ENCODE results near the gene HSPB7. TPM values are rescaled to one million over a fixed set of nuclear protein-coding genes. Genes with fewer than 3 reads are reported as not detected.
"Not testable (repeated sequence)": the region's sequence is repeated elsewhere in the genome, so short reads cannot be mapped to it uniquely, and the experiment has no call there.

HSPB7 gene
- total RNA-seq, 2 experiments from 2014 or later, result not detected

DNA sequence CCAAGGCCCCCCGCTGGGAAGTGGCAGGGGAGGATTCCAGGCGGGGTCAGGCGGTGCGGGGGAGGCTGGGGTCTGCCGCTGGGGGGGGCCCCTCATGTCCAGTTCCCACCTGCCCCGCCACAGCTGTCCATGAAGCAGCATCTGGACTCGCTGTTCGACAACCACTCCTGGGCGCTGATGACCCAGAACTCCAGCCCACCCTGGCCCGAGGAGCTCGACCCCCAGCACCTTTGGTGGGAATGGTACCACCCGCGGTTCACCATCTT lies 11.1 kb upstream of the HSPB7 start:
- H3K27ac Mint-ChIP-seq; H3K4me3 Mint-ChIP-seq; POLR2A ChIA-PET; DNase-seq; CTCF ChIA-PET; intact Hi-C loops (cut with micrococcal nuclease); H3K36me3 Mint-ChIP-seq; H3K9me3 Mint-ChIP-seq; H3K4me1 Mint-ChIP-seq (ENCODE audit: low read depth): not testable (repeated sequence)
- H3K27me3 Mint-ChIP-seq, result peaks cover 20% of the 10 kb centered on the region

DNA sequence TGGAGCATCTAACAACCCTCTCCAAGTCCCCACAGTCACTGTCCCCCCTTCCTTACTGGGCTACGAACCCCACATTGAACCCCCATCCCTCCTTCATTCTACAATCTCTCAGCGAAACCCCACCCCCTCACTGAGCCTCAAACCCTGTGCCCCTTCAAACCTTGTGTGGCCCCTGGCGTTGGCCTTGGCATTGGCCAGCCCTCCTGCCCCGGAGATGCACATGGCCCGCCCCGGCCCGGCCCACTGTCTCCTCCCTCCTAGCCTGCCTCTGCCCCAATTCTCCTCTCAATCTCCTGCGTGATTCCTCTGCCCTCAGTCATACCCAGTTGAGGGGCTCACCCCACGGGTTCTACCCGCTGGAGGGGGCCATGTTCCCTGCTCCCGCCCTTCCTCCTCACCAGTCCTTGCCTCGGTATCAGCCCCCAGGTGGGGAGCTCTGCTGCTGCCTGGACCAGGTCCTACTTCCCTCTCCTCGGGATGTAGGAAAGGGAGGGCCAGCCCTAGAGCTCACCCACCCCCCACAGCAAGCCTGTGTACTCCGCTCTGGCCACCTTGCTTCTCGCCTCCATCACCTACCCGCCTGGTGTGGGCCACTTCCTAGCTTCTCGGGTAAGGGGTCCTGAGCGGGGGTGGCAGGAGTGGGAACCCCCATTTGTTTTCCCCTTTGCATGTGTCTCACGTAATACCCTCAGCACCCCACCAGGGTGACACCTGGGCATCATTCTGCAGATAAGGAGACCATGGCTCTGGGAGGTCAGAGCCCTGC lies 10.6 kb upstream of the HSPB7 start:
- peaks cover 20% of the 10 kb centered on the region for H3K27me3 Mint-ChIP-seq
- POLR2A ChIA-PET, result no interaction called here
- intact Hi-C loops (cut with micrococcal nuclease), result no loop called here
- H3K4me3 Mint-ChIP-seq, result no peak overlapping the region
- no peak for DNase-seq
- H3K9me3 Mint-ChIP-seq, result no peaks in the 10 kb centered on the region
- H3K27ac Mint-ChIP-seq, result no peak overlapping the region
- no peaks in the 10 kb centered on the region for H3K4me1 Mint-ChIP-seq (ENCODE audit: low read depth)
- CTCF ChIA-PET, result no interaction called here
- no peaks in the 10 kb centered on the region for H3K36me3 Mint-ChIP-seq

DNA sequence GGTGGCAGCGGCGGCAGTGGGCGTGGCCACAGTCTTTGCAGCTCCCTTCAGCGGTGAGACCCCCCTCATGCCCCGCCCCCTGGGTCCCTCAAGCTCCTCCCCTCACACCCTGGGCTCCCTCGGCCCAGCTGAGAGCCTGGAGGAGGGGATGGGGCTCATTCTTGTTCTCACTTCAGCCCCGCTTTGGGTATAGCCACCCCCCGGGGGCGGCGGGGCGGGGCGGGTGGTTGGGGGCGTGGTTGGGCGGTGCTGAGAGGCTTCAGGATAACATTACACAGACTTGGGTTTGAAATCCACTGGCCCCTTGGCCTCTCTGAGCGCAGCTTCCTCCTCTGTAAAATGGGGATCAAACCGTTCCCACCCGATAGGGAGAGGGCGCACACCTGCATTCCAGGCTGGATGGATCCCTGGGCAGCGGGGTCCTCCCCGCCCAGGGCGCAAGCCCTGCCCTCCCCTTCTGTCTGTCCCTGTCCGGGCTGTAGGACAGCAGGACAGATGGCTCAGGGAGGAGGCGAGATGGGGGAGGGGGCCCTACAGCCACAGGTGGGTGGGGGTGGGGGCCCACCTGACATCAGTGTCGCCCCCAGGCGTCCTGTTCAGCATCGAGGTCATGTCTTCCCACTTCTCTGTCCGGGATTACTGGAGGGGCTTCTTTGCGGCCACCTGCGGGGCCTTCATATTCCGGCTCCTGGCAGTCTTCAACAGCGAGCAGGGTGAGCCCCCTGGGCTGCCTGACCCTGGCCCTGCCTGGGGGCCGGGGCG lies 9.1 kb upstream of the HSPB7 start:
- POLR2A ChIA-PET, result no interaction called here
- H3K27me3 Mint-ChIP-seq, result peaks cover 15% of the 10 kb centered on the region
- no peaks in the 10 kb centered on the region for H3K36me3 Mint-ChIP-seq
- peak; percentile 37 for DNase-seq
- no peak overlapping the region for H3K27ac Mint-ChIP-seq
- intact Hi-C loops (cut with micrococcal nuclease), result no loop called here
- no peak overlapping the region for H3K4me3 Mint-ChIP-seq
- no peaks in the 10 kb centered on the region for H3K4me1 Mint-ChIP-seq (ENCODE audit: low read depth)
- no peaks in the 10 kb centered on the region for H3K9me3 Mint-ChIP-seq
- CTCF ChIA-PET, result interaction anchor here (0.6 to 1.0 kb wide), 2 partner anchors 18 to 431 kb away, joined by 3 to 4 read pairs; no protein-coding TSS in a partner anchor

GRCh38 chr1:16026302-16026701 lies 8.5 kb upstream of the HSPB7 start:
- H3K9me3 Mint-ChIP-seq; H3K4me3 Mint-ChIP-seq; H3K36me3 Mint-ChIP-seq; DNase-seq; H3K4me1 Mint-ChIP-seq (ENCODE audit: low read depth); H3K27ac Mint-ChIP-seq; POLR2A ChIA-PET; intact Hi-C loops (cut with micrococcal nuclease): not testable (repeated sequence)
- CTCF ChIA-PET, result interaction anchor here (0.6 to 1.0 kb wide), 2 partner anchors 18 to 431 kb away, joined by 3 to 4 read pairs; no protein-coding TSS in a partner anchor
- H3K27me3 Mint-ChIP-seq, result peaks cover 15% of the 10 kb centered on the region

GRCh38 chr1:16023050-16023653 lies 5.3 kb upstream of the HSPB7 start:
- peaks cover 5% of the 10 kb centered on the region for H3K27me3 Mint-ChIP-seq
- H3K36me3 Mint-ChIP-seq, result no peaks in the 10 kb centered on the region
- CTCF ChIA-PET, result no interaction called here
- intact Hi-C loops (cut with micrococcal nuclease), result no loop called here
- no peaks in the 10 kb centered on the region for H3K9me3 Mint-ChIP-seq
- no peak overlapping the region for H3K27ac Mint-ChIP-seq
- H3K4me1 Mint-ChIP-seq (ENCODE audit: low read depth), result no peaks in the 10 kb centered on the region
- POLR2A ChIA-PET, result no interaction called here
- no peak for DNase-seq
- H3K4me3 Mint-ChIP-seq, result no peak overlapping the region

DNA sequence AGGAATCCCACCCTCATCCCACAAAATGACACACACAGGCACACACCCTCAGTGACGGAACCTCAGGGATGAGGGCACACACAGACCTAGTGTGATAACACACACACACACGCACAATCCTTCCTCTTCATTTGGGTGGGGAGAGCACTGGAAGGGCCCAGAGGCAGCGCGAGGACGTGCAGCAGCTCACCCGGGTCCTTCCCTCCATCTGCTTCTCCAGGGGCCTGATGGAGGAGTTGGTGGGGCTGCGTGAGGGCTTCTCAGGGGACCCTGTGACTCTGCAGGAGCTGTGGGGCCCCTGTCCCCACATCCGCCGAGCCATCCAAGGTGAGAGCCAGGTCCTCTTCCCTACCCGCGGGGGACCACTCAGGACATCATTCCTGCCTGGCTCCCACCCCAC lies 4.5 kb upstream of the HSPB7 start:
- H3K4me3 Mint-ChIP-seq, result no peak overlapping the region
- no peaks in the 10 kb centered on the region for H3K9me3 Mint-ChIP-seq
- H3K27me3 Mint-ChIP-seq, result no peaks in the 10 kb centered on the region
- no peaks in the 10 kb centered on the region for H3K36me3 Mint-ChIP-seq
- ChIA-PET POLR2A (no interaction called here), CTCF (no interaction called here)
- intact Hi-C loops (cut with micrococcal nuclease), result no loop called here
- H3K27ac Mint-ChIP-seq, result no peak overlapping the region
- H3K4me1 Mint-ChIP-seq (ENCODE audit: low read depth), result no peaks in the 10 kb centered on the region
- DNase-seq, result no peak

DNA sequence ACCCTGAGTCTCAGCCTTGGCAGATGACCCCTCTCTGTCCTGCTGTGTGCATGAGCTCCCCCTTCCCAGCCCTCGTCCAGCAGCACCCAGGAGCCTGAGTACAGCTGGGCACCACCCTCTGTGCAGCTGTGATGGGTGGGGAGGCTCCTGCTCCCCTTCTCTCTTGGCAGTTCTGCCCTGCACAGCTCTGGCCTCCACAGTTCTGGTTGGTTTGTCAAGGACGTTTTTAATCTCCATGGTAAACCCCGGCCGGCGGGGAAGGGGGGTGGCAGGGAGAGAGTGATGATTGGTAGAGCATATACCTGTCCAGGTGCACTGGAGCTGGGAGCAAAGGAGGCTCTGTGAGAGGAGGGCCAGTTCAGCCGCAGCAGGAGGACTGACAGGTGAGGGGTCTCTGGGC lies 3.8 kb upstream of the HSPB7 start, which contains the start of gene CLCNKA:
Gene CLCNKA, plus strand, starts transcription at position 356 of the 400 bp plus-strand sequence. CDS start 584 bp downstream, outside the sequence.
- ChIA-PET CTCF (interaction anchor here (0.8 kb wide), 1 partner anchor 230 kb away, joined by 3 read pairs; no protein-coding TSS in a partner anchor), POLR2A (interaction anchor here (0.5 kb wide), 1 partner anchor 59 kb away, joined by 3 read pairs; no protein-coding TSS in a partner anchor)
- H3K4me3 Mint-ChIP-seq, result no peak within 1 kb of the TSS
- no peaks in the 10 kb centered on the region for H3K27me3 Mint-ChIP-seq
- no peak for DNase-seq
- H3K9me3 Mint-ChIP-seq, result no peaks in the 10 kb centered on the region
- no peaks in the 10 kb centered on the region for H3K36me3 Mint-ChIP-seq
- no peak within 1 kb of the TSS for H3K27ac Mint-ChIP-seq
- no peaks in the 10 kb centered on the region for H3K4me1 Mint-ChIP-seq (ENCODE audit: low read depth)
- intact Hi-C loops (cut with micrococcal nuclease), result no loop called here

DNA sequence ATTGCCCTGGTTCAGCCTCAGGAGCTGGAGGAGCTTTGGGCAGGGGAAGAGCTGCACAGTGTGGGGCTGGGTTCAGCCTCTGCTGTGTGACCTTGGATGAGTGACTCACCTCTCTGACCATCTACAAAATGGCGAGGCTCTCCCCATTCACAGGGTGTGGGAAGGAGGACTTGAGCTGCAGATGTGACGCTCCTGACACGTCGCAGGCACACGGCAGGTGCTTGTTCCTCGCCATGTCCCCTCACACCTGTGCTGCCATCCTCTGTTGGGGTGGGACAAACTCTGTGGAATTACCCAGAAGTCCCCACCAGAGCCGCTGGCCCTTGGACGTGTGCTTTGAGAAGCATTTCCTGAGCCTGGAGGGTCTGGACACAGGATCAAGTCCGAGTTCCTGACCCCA lies 3.0 kb upstream of the HSPB7 start:
- POLR2A ChIA-PET; intact Hi-C loops (cut with micrococcal nuclease); CTCF ChIA-PET: not testable (repeated sequence)

GRCh38 chr1:16020325-16020724 lies 2.5 kb upstream of the HSPB7 start:
- CTCF ChIA-PET, result interaction anchor here (1.7 kb wide), 1 partner anchor 11 kb away, joined by 7 read pairs; no protein-coding TSS in a partner anchor

More for the DNA sequence above, 3.0 kb upstream of the HSPB7 start:
- H3K4me3 Mint-ChIP-seq; H3K27ac Mint-ChIP-seq; H3K9me3 Mint-ChIP-seq; DNase-seq; H3K27me3 Mint-ChIP-seq; H3K36me3 Mint-ChIP-seq; H3K4me1 Mint-ChIP-seq (ENCODE audit: low read depth): not testable (repeated sequence)

DNA sequence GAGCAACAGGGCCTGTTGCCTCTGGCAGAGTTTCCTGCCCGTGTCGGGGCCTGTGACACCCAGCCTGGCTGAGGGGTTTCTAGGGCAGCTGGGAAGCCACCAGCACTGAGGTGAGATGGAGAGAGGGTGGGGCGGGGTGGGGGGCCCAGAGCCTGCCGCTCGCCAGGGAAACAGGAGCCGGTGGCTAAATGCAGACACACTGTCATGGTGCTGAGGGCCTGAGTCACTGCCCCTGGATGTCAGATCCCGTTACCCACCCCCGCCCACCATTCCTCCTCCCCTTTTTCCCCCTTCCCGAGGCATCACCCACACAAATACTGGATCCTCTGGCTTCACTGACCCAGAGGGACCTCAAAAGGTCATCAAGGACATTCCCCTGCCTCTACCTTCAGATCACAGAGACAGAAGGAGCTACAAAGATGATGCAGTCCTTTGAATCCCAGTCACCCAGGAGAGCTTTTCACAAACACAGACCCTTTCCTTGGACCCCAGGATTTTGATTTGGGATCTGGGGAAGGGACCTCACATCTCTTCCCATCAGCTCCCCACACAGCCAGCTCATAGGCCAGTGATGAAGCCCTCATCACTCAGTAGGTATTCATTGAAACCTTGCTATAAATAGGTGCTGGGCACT lies 1.9 kb upstream of the HSPB7 start:
- CTCF ChIA-PET, result interaction anchor here (1.6 to 1.7 kb wide), 2 partner anchors 10 to 12 kb away, joined by 4 to 7 read pairs; no protein-coding TSS in a partner anchor
- POLR2A ChIA-PET, result no interaction called here
- Mint-ChIP-seq H3K9me3 (no peaks in the 10 kb centered on the region), H3K27ac (no peak overlapping the region), H3K36me3 (no peaks in the 10 kb centered on the region), H3K27me3 (peaks cover 3% of the 10 kb centered on the region), H3K4me3 (no peak overlapping the region), H3K4me1 (ENCODE audit: low read depth) (no peaks in the 10 kb centered on the region)
- intact Hi-C loops (cut with micrococcal nuclease), result no loop called here
- DNase-seq, result no peak

More at GRCh38 chr1:16020325-16020724, 2.5 kb upstream of the HSPB7 start:
- Mint-ChIP-seq H3K4me3 (no peak overlapping the region), H3K36me3 (no peaks in the 10 kb centered on the region), H3K27me3 (no peaks in the 10 kb centered on the region), H3K27ac (no peak overlapping the region), H3K9me3 (no peaks in the 10 kb centered on the region), H3K4me1 (ENCODE audit: low read depth) (no peaks in the 10 kb centered on the region)
- no peak for DNase-seq
- intact Hi-C loops (cut with micrococcal nuclease), result no loop called here
- POLR2A ChIA-PET, result no interaction called here

DNA sequence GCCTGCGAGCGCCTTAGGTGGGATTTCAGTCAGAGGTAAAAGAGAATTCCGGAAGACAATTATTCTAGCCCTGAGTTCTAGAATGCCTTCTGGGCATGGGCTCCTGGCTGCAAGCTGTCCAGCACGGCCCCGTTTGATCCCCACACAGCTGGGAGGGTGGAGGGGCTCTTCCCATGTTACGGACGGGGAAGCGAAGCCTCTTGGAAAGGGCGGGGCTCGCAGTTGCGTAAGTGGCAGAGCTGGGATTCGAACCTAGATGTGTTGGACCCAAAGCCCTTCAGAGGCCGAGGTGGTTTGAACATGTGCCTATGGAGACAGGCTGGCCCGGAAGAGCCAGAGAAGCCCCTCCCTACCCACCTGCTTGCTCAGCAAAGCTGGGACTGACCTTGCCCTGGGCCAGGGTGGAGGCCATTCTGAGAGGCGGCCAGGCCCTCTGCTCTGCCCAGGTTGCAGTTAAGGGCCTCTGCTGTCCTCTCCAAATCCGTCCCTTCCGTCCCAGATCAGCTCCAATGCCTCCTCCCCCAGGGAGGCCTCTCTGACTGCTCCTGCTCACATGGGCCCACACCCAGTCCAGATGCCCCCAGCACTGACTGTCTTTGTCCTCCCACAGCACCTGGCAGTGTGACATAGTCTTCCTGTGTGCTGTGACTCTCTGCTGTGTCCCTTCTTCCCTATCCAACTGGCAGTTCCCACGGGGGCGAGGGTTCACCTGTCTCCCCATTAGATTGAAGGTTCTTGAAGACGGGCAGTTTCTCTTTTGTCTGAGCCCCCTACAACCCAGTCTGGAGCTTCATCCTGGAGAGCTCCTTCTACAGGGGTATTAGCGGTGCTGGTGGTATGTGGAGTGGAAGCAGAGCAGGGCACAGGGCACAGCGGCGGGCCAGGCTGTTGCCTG lies 1.2 kb upstream of the HSPB7 start:
- Mint-ChIP-seq H3K36me3 (no peaks in the 10 kb centered on the region), H3K9me3 (no peaks in the 10 kb centered on the region), H3K27ac (no peak overlapping the region), H3K27me3 (peaks cover 6% of the 10 kb centered on the region), H3K4me3 (no peak overlapping the region), H3K4me1 (ENCODE audit: low read depth) (no peaks in the 10 kb centered on the region)
- POLR2A ChIA-PET, result no interaction called here
- CTCF ChIA-PET, result interaction anchor here (1.6 to 1.7 kb wide), 2 partner anchors 9 to 11 kb away, joined by 4 to 7 read pairs; no protein-coding TSS in a partner anchor
- intact Hi-C loops (cut with micrococcal nuclease), result no loop called here
- DNase-seq, result no peak

All from activated CD4-positive, alpha-beta memory T cell treated with anti-CD3 and anti-CD28 coated beads for 36 hours (primary cell).